H1 (cell line): ENCODE measurements around the gene PIK3R5. TPM values are rescaled to one million over a fixed set of nuclear protein-coding genes. Genes with fewer than 3 reads are reported as not detected.

Experiments used
- CTCF ChIA-PET: fragments of 300-600 bp; sonication (Branson Sonifier 250); formaldehyde crosslinking; loops from one replicate; lab custom pipeline; 2021; ENCODE audit not compliant: partially characterized antibody; lab: Charles Lee
- POLR2A ChIA-PET: fragments of 300-600 bp; sonication (Branson Sonifier 250); formaldehyde crosslinking; loops from one replicate; lab custom pipeline; 2021; ENCODE audit warnings: inconsistent platforms; ENCODE audit not compliant: partially characterized antibody; lab: Charles Lee
- DNase-seq, 2 experiments: peaks; one replicate each; pipeline versions ENCODE4 v3.0.0 to v3.0.0-alpha.2; 2010 to 2022; ENCODE audit warnings: low spot score in 2 of 2, low read depth in 1 of 2, mixed read lengths in 1 of 2
- FAIRE-seq: peaks from 2 replicates; lab custom pipeline; 2011; peaks lifted over from hg19 to GRCh38; lab: Jason Lieb, UNC
- H2AFZ ChIP-seq: 2 replicates; pipeline ENCODE4 v1.8.1; 2012; ENCODE audit warnings: low read length, inconsistent platforms
- H2AK5ac ChIP-seq: 2 replicates; pipeline ENCODE4 v1.6.1; 2013; ENCODE audit warnings: low read depth, low read length
- H2BK120ac ChIP-seq: replicated peaks from 2 replicates; pipeline ENCODE3; 2013; ENCODE audit warnings: low read depth, low read length, inconsistent platforms
- H2BK12ac ChIP-seq: 2 replicates; pipeline ENCODE4 v1.6.1; 2013; ENCODE audit warnings: low read depth, low read length
- H2BK15ac ChIP-seq: 2 replicates; pipeline ENCODE4 v1.6.1; 2013; ENCODE audit warnings: low read length
- H2BK20ac ChIP-seq: 2 replicates; pipeline ENCODE4 v1.6.1; 2013; ENCODE audit warnings: low read length
- H2BK5ac ChIP-seq: 2 replicates; pipeline ENCODE4 v1.6.1; 2013; ENCODE audit warnings: low read depth, low read length
- H3K14ac ChIP-seq: 2 replicates; pipeline ENCODE4 v1.6.1; 2013; ENCODE audit warnings: inconsistent platforms; ENCODE audit not compliant: insufficient read length
- H3K18ac ChIP-seq: 2 replicates; pipeline ENCODE4 v1.6.1; 2013; ENCODE audit warnings: low read length; ENCODE audit errors: extremely low read depth
- H3K23ac ChIP-seq: 2 replicates; pipeline ENCODE4 v1.6.1; 2013; ENCODE audit warnings: inconsistent platforms; ENCODE audit not compliant: insufficient read length
- H3K23me2 ChIP-seq: 2 replicates; pipeline ENCODE4 v1.6.1; 2013; ENCODE audit warnings: low read depth, low read length
- H3K27ac ChIP-seq: 2 replicates; pipeline ENCODE4 v1.6.1; 2011; ENCODE audit warnings: low read depth, low read length, inconsistent platforms
- H3K27me3 ChIP-seq, 4 experiments: replicated peaks in 1 of 4; 1 replicate in 1 of 4; 2 replicates in 3 of 4; pipeline versions ENCODE4 v1.6.1 to v1.8.1; 2011 to 2013; ENCODE audit warnings: low read length in 3 of 4, mild to moderate bottlenecking in 3 of 4, inconsistent platforms in 2 of 4, mixed read lengths in 2 of 4, moderate library complexity in 1 of 4; ENCODE audit not compliant: control insufficient read depth in 3 of 4, insufficient read depth in 3 of 4; ENCODE audit errors: extremely low read depth in 1 of 4
- H3K36me3 ChIP-seq, 4 experiments: 2 replicates each; pipeline versions ENCODE4 v1.6.1 to v1.8.1; 2011 to 2013; ENCODE audit warnings: mild to moderate bottlenecking in 4 of 4, low read length in 3 of 4, moderate library complexity in 2 of 4, control low read depth in 1 of 4, inconsistent platforms in 1 of 4; ENCODE audit not compliant: insufficient read depth in 4 of 4, control insufficient read depth in 2 of 4
- H3K4ac ChIP-seq: replicated peaks from 2 replicates; pipeline ENCODE3; 2013; ENCODE audit warnings: low read length, low read depth, mixed read lengths, inconsistent platforms; ENCODE audit not compliant: insufficient read length
- H3K4me1 ChIP-seq, 4 experiments: replicated peaks in 1 of 4; 1 replicate in 1 of 4; 2 replicates in 3 of 4; pipeline versions ENCODE4 v1.6.1 to v1.8.1; 2011 to 2013; ENCODE audit warnings: low read length in 3 of 4, inconsistent platforms in 2 of 4, mixed read lengths in 1 of 4; ENCODE audit not compliant: insufficient read depth in 4 of 4, control insufficient read depth in 3 of 4
- H3K4me2 ChIP-seq, 2 experiments: 2 replicates each; pipeline versions ENCODE4 v1.6.1 to v1.8.1; 2011 to 2013; ENCODE audit warnings: low read depth in 2 of 2, low read length in 2 of 2, control low read depth in 1 of 2, inconsistent platforms in 1 of 2, mild to moderate bottlenecking in 1 of 2; ENCODE audit not compliant: insufficient read depth in 1 of 2
- H3K4me3 ChIP-seq, 4 experiments: fragments of 200-600, 300-600 bp in 1 of 4; sonication (generic), shearing (Covaris generic), sonication (Bioruptor Twin) in 1 of 4; 2 replicates each; pipeline versions ENCODE4 v1.5.1 to v1.8.1; 2011 to 2016; ENCODE audit warnings: low read length in 4 of 4, low read depth in 3 of 4, control low read depth in 2 of 4, inconsistent platforms in 2 of 4, mild to moderate bottlenecking in 2 of 4, mixed read lengths in 1 of 4, moderate library complexity in 1 of 4; ENCODE audit not compliant: insufficient read depth in 2 of 4; ENCODE audit errors: extremely low read depth in 1 of 4
- H3K56ac ChIP-seq: replicated peaks from 2 replicates; pipeline ENCODE3; 2013; ENCODE audit warnings: low read depth, mild to moderate bottlenecking, mixed read lengths, low read length, inconsistent platforms; ENCODE audit not compliant: insufficient read length
- H3K79me1 ChIP-seq: 2 replicates; pipeline ENCODE4 v1.6.1; 2013; ENCODE audit warnings: low read depth, low read length, control low read depth
- H3K79me2 ChIP-seq, 2 experiments: 2 replicates each; pipeline versions ENCODE4 v1.6.1 to v1.8.1; 2012 to 2013; ENCODE audit warnings: low read length in 2 of 2, mild to moderate bottlenecking in 2 of 2, inconsistent platforms in 1 of 2; ENCODE audit not compliant: insufficient read depth in 2 of 2, control insufficient read depth in 1 of 2
- H3K9ac ChIP-seq, 4 experiments: replicated peaks in 1 of 4; 1 replicate in 1 of 4; 2 replicates in 3 of 4; pipeline versions ENCODE4 v1.6.1 to v1.8.1; 2011 to 2013; ENCODE audit warnings: low read depth in 3 of 4, low read length in 3 of 4, control low read depth in 2 of 4, mild to moderate bottlenecking in 2 of 4, moderate library complexity in 2 of 4, inconsistent platforms in 1 of 4; ENCODE audit errors: extremely low read depth in 1 of 4
- H3K9me3 ChIP-seq, 2 experiments: 2 replicates each; pipeline versions ENCODE4 v1.6.1 to v1.8.1; 2012 to 2013; ENCODE audit warnings: mild to moderate bottlenecking in 2 of 2, moderate library complexity in 2 of 2, control low read depth in 1 of 2, inconsistent platforms in 1 of 2, low read depth in 1 of 2, low read length in 1 of 2, mixed read lengths in 1 of 2; ENCODE audit not compliant: insufficient read depth in 2 of 2
- H4K20me1 ChIP-seq, 2 experiments: replicated peaks in 1 of 2; 2 replicates each; pipeline versions ENCODE3 to v1.8.1; 2011 to 2013; ENCODE audit warnings: inconsistent platforms in 2 of 2, low read length in 2 of 2, mild to moderate bottlenecking in 1 of 2; ENCODE audit not compliant: insufficient read depth in 2 of 2, control insufficient read depth in 1 of 2
- H4K5ac ChIP-seq: 2 replicates; pipeline ENCODE4 v1.6.1; 2013; ENCODE audit warnings: low read length, low read depth, mixed read lengths, inconsistent platforms; ENCODE audit not compliant: insufficient read length
- H4K8ac ChIP-seq: 2 replicates; pipeline ENCODE4 v1.8.0; 2013; ENCODE audit warnings: mild to moderate bottlenecking, moderate library complexity, low read length, inconsistent platforms; ENCODE audit not compliant: insufficient read depth; ENCODE audit errors: extremely low read depth
- H4K91ac ChIP-seq: replicated peaks from 2 replicates; pipeline ENCODE3; 2013; ENCODE audit warnings: low read length, mixed read lengths, inconsistent platforms; ENCODE audit not compliant: insufficient read length
- ASH2L ChIP-seq: fragments of 200-600, 300-600 bp; sonication (generic); IDR thresholded peaks from one replicate; pipeline ENCODE4 v1.7.1; 2017; ENCODE audit warnings: low read length
- CBX5 ChIP-seq: fragments of 300-800, 300-1000 bp; sonication (generic); IDR thresholded peaks from 2 replicates; pipeline ENCODE4 v1.7.1; 2016; ENCODE audit warnings: antibody characterized with exemption, low read length, low read depth
- CEBPB ChIP-seq: IDR thresholded peaks from 2 replicates; pipeline ENCODE4 v1.6.1; 2012; ENCODE audit warnings: low read depth, low read length
- CHD1 ChIP-seq: IDR thresholded peaks from 2 replicates; pipeline ENCODE4 v1.6.1; 2012; ENCODE audit warnings: low read depth, low read length, improper control_type of control experiment
- GTF2F1 ChIP-seq: IDR thresholded peaks from 2 replicates; pipeline ENCODE4 v1.6.1; 2012; ENCODE audit warnings: low read depth, low read length, improper control_type of control experiment, borderline replicate concordance
- JUN ChIP-seq: IDR thresholded peaks from 2 replicates; pipeline ENCODE4 v1.6.1; 2011; ENCODE audit warnings: low read depth, mild to moderate bottlenecking, improper control_type of control experiment, low read length
- JUND ChIP-seq: IDR thresholded peaks from 2 replicates; pipeline ENCODE4 v1.6.1; 2011; ENCODE audit warnings: mild to moderate bottlenecking, improper control_type of control experiment, low read length
- KDM1A ChIP-seq: fragments of 200-600, 300-600 bp; sonication (generic); IDR thresholded peaks from 2 replicates; pipeline ENCODE4 v1.7.1; 2016; ENCODE audit warnings: mild to moderate bottlenecking, low read length, borderline replicate concordance
- POLR2A ChIP-seq, 2 experiments: IDR thresholded peaks; 1 replicate in 1 of 2; 2 replicates in 1 of 2; pipeline ENCODE4 v1.6.1; 2011; ENCODE audit warnings: low read depth in 2 of 2, low read length in 2 of 2, mild to moderate bottlenecking in 2 of 2; ENCODE audit errors: control extremely low read depth in 1 of 2
- POLR2AphosphoS5 ChIP-seq: IDR thresholded peaks from 2 replicates; pipeline ENCODE4 v1.6.1; 2011; ENCODE audit warnings: low read depth, low read length
- RAD21 ChIP-seq, 2 experiments: IDR thresholded peaks in 1 of 2; conservative IDR thresholded peaks in 1 of 2; 2 replicates each; pipeline ENCODE4 v1.6.1; 2011; ENCODE audit warnings: low read depth in 2 of 2, low read length in 2 of 2, improper control_type of control experiment in 1 of 2, inconsistent platforms in 1 of 2, mild to moderate bottlenecking in 1 of 2, moderate library complexity in 1 of 2
- RBBP5 ChIP-seq: IDR thresholded peaks from 2 replicates; pipeline ENCODE4 v1.7.1; 2012; ENCODE audit warnings: low read depth, mild to moderate bottlenecking, inconsistent platforms, low read length, moderate library complexity, borderline replicate concordance
- SIN3A ChIP-seq, 2 experiments: IDR thresholded peaks in 1 of 2; conservative IDR thresholded peaks in 1 of 2; 2 replicates each; pipeline ENCODE4 v1.6.1; 2011 to 2012; ENCODE audit warnings: low read length in 2 of 2, improper control_type of control experiment in 1 of 2, low read depth in 1 of 2, mild to moderate bottlenecking in 1 of 2
- SP2 ChIP-seq: IDR thresholded peaks from 2 replicates; pipeline ENCODE4 v1.6.1; 2012; ENCODE audit warnings: mild to moderate bottlenecking, low read length, inconsistent platforms
- TAF1 ChIP-seq: IDR thresholded peaks from 2 replicates; pipeline ENCODE4 v1.6.1; 2011; ENCODE audit warnings: mild to moderate bottlenecking, low read depth, low read length
- YY1 ChIP-seq: IDR thresholded peaks from 2 replicates; pipeline ENCODE4 v1.6.1; 2011; ENCODE audit warnings: low read depth, mild to moderate bottlenecking, low read length
- WGBS, 2 experiments: shearing (Covaris generic) in 1 of 2; methylation state at CpG; one replicate each; pipeline versions ENCODE4 v1.1.6 to v1.1.7; 2013 to 2015; ENCODE audit warnings: low lambda C conversion rate in 2 of 2, mixed read lengths in 2 of 2, inconsistent platforms in 1 of 2, low coverage in 1 of 2, missing lambda C conversion rate in 1 of 2; ENCODE audit not compliant: insufficient replicate concordance in 2 of 2, insufficient coverage in 1 of 2, insufficient read length in 1 of 2; ENCODE audit errors: extremely low coverage in 1 of 2, missing lambda C conversion rate in 1 of 2; 5-methylcytosine and 5-hydroxymethylcytosine counted together
- polyA plus RNA-seq, 7 experiments: library from polyadenylated mRNA; depleted of rRNA in 3 of 7; stranded (reverse) in 5 of 7; unstranded in 2 of 7; fragments of >200 nt in 5 of 7; fragments of 200-250 nt in 2 of 7; gene quantifications; 1 replicate in 5 of 7; 2 replicates in 1 of 7; 4 replicates in 1 of 7; pipeline versions ENCODE4 v1.2.1 to v1.2.3, GENCODE V29; 2011 to 2013; ENCODE audit warnings: missing spikeins in 2 of 7, mixed read lengths in 2 of 7
- total RNA-seq: library from RNA; stranded (reverse); fragmentation: NEBNext Ultra II Directional; extraction: Animal tissue kit (Norgen Biotek cat#: 25700); gene quantifications from 2 replicates; pipeline ENCODE4 v1.2.1, GENCODE V29; 2021

The PIK3R5 gene
- total and polyA plus RNA-seq, 2 of the 8 experiments (the other 6 are each of a cell fraction or from before 2014, with no cell fraction given): 2.7 to 4.3 TPM

DNA sequence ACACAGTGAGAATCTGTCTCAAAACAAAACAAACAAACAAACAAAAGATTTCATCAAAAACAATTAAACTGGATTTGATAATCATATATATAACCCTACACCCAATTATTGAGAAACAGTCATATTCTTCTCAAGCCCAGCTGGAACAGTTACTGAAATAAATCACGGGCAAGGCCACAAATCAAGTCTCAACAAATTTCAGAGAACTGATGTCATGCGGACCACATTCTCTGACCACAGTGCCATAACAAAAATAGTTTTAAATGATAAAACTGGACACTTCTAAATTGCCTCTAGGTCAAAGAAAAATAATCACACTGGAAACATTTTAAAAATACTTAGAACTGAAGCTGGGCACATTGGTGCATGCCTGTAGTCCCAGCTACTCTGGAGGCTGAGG is 15.9 kb upstream of the PIK3R5 start:
- H3K23ac ChIP-seq: no peak overlapping the region
- no peaks in the 10 kb centered on the region for H3K4me1 ChIP-seq
- H3K9me3 ChIP-seq: no peaks in the 10 kb centered on the region; a peak in 1 of 4 replicates
- ChIA-PET POLR2A (no interaction called here), CTCF (interaction anchor here (1.1 to 1.8 kb wide), 3 partner anchors 16 to 93 kb away, joined by 3 to 4 read pairs (median 3); no protein-coding TSS in a partner anchor)
- no peak for DNase-seq
- H3K27ac ChIP-seq: no peak overlapping the region
- no peak overlapping the region for H2BK120ac ChIP-seq
- no peak overlapping the region for H3K4me3 ChIP-seq
- no peak overlapping the region for H2BK12ac ChIP-seq
- no peak overlapping the region for H3K56ac ChIP-seq
- 86% methylated on average over 2 of the region's 2 CpGs; no CpG with 5 or more reads in 1 of the 2 experiments for WGBS, 2 experiments
- no peaks in the 10 kb centered on the region for H3K36me3 ChIP-seq
- H2BK20ac ChIP-seq: no peak overlapping the region
- no peaks in the 10 kb centered on the region for H3K79me1 ChIP-seq
- no peak overlapping the region for H2BK5ac ChIP-seq
- no peaks in the 10 kb centered on the region for H4K20me1 ChIP-seq
- H3K14ac ChIP-seq: no peak overlapping the region
- no peaks in the 10 kb centered on the region for H3K27me3 ChIP-seq
- H2AFZ ChIP-seq: no peak overlapping the region
- H3K9ac ChIP-seq: no peak overlapping the region
- no peak overlapping the region for H3K18ac ChIP-seq
- H3K4me2 ChIP-seq: no peak overlapping the region
- no peak for FAIRE-seq
- H2AK5ac ChIP-seq: no peak overlapping the region
- no peak overlapping the region for H4K8ac ChIP-seq
- no peak overlapping the region for H4K91ac ChIP-seq
- H3K23me2 ChIP-seq: no peaks in the 10 kb centered on the region
- no peaks in the 10 kb centered on the region for H3K79me2 ChIP-seq
- H4K5ac ChIP-seq: no peak overlapping the region
- no peak overlapping the region for H3K4ac ChIP-seq
- H2BK15ac ChIP-seq: no peak overlapping the region
- no peak for TF ChIP-seq POLR2AphosphoS5
- TF ChIP-seq JUND: no peak
- no peak for TF ChIP-seq CHD1
- TF ChIP-seq TAF1: no peak
- no peak for TF ChIP-seq RAD21 (IDR thresholded peaks at IDR 0.05 in 1 of 2, conservative IDR thresholded peaks at IDR 0.05 in 1 of 2; ENCODE audit: low read depth in 2 of 2, low read length in 2 of 2)
- TF ChIP-seq ASH2L: no peak
- no peak for TF ChIP-seq SIN3A (conservative IDR thresholded peaks at IDR 0.05 in 1 of 2, IDR thresholded peaks at IDR 0.05 in 1 of 2; ENCODE audit: low read depth in 1 of 2, low read length in 2 of 2)
- no peak for TF ChIP-seq RBBP5
- TF ChIP-seq GTF2F1: no peak
- no peak for TF ChIP-seq CBX5
- no peak for TF ChIP-seq YY1
- TF ChIP-seq KDM1A: no peak
- no peak for TF ChIP-seq JUN
- TF ChIP-seq SP2: no peak
- TF ChIP-seq POLR2A (IDR thresholded peaks at IDR 0.05; ENCODE audit: control extremely low read depth in 1 of 2, low read depth in 2 of 2, low read length in 2 of 2): no peak
- TF ChIP-seq CEBPB: no peak
